BJ (cell line): ENCODE measurements around the gene ZFPL1. TPM values are rescaled to one million over a fixed set of nuclear protein-coding genes. Genes with fewer than 3 reads are reported as not detected.

ENCODE experiments used
- CTCF ChIA-PET: fragments of 350-600 bp; formaldehyde crosslinking; extraction: SDS; loops from one replicate; lab custom pipeline; 2021; ENCODE audit warnings: antibody characterized with exemption, inconsistent platforms; lab: Yijun Ruan, JAX
- POLR2A ChIA-PET: fragments of 300-600 bp; sonication (Branson Sonifier 250); formaldehyde crosslinking; extraction: SDS; loops from one replicate; lab custom pipeline; 2021; ENCODE audit warnings: antibody characterized with exemption; lab: Charles Lee
- DNase-seq: peaks from one replicate; pipeline ENCODE4 v3.0.0-alpha.2; 2011; ENCODE audit warnings: low read depth
- H3K27me3 ChIP-seq: 2 replicates; pipeline ENCODE4 v1.6.0; 2011; ENCODE audit warnings: low read length; ENCODE audit not compliant: control insufficient read depth, insufficient read depth
- H3K36me3 ChIP-seq: 2 replicates; pipeline ENCODE4 v1.5.1; 2011; ENCODE audit warnings: low read length; ENCODE audit not compliant: control insufficient read depth, insufficient read depth
- H3K4me3 ChIP-seq: 2 replicates; pipeline ENCODE4 v1.5.1; 2011; ENCODE audit warnings: low read depth, mild to moderate bottlenecking, control low read depth, low read length
- polyA plus RNA-seq: library from polyadenylated mRNA; depleted of rRNA; stranded (reverse); fragments of >200 nt; gene quantifications from 2 replicates; pipeline ENCODE4 v1.2.3, GENCODE V29; 2011
- TF ChIP-seq, protein P1 (sequence below): IDR thresholded peaks from 2 replicates; pipeline ENCODE4 v1.5.1; 2011; ENCODE audit warnings: low read depth, mild to moderate bottlenecking, control low read depth, inconsistent platforms, low read length, moderate library complexity; ENCODE audit not compliant: insufficient read depth

ZFPL1 gene
- polyA plus RNA-seq, 1 experiment, result 91.8 TPM

DNA sequence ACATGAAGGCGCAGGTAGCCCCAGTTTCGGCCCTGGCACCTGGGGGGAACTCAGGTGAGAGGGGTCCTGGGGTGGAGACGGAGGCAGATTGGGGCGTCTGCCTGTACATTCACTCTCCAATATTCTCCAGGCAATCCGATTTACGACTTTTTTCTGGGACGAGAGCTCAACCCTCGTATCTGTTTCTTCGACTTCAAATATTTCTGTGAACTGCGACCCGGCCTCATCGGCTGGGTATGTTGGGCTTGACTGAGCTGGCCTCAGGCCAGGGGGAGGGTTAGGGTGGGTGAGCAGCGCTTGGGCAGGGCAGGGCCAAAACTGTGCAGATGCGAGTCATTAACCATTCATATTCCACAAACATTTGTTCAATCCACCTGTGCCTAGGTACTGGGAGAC, 29.3 kb downstream of the ZFPL1 start:
- CTCF ChIA-PET, result interaction anchor here (0.6 to 7.2 kb wide), 17 partner anchors 8 to 270 kb away, joined by 3 to 152 read pairs (median 3); partner anchors contain the start of genes ARL2, CDCA5, FAU and MRPL49
- TF ChIP-seq, protein P1, sequence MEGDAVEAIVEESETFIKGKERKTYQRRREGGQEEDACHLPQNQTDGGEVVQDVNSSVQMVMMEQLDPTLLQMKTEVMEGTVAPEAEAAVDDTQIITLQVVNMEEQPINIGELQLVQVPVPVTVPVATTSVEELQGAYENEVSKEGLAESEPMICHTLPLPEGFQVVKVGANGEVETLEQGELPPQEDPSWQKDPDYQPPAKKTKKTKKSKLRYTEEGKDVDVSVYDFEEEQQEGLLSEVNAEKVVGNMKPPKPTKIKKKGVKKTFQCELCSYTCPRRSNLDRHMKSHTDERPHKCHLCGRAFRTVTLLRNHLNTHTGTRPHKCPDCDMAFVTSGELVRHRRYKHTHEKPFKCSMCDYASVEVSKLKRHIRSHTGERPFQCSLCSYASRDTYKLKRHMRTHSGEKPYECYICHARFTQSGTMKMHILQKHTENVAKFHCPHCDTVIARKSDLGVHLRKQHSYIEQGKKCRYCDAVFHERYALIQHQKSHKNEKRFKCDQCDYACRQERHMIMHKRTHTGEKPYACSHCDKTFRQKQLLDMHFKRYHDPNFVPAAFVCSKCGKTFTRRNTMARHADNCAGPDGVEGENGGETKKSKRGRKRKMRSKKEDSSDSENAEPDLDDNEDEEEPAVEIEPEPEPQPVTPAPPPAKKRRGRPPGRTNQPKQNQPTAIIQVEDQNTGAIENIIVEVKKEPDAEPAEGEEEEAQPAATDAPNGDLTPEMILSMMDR, result no peak
- no peak for DNase-seq
- no peaks in the 10 kb centered on the region for H3K27me3 ChIP-seq
- peaks cover 10% of the 10 kb centered on the region; the same call in 1 of the 2 replicates for H3K36me3 ChIP-seq
- POLR2A ChIA-PET, result interaction anchor here (0.5 kb wide), 1 partner anchor 218 kb away, joined by 3 read pairs; no protein-coding TSS in a partner anchor
- no peak overlapping the region for H3K4me3 ChIP-seq

DNA sequence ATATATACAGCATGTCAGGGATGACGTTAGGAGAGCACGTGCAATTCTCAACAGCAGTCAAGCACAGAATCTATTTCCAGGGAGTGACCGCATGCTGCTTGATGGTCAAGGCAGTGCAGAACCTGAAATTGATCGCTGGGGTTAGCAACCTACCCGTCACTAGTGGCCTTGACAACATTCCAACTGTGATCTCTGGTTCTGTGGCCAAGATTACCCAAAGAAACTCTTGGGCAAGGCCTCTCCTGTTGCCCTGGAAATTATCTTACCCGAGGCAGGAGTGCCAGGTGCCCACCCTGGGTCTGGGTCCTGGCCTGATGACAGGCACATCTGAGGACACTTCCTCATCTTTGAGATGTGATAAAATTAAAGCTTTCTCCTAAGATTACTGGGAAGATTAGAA, 29.8 kb downstream of the ZFPL1 start:
- ChIA-PET CTCF (interaction anchor here (1.1 to 7.2 kb wide), 4 partner anchors 8 to 100 kb away, joined by 3 to 152 read pairs (median 12); partner anchors contain the start of genes ARL2, CAPN1, FAU and MRPL49), POLR2A (no interaction called here)
- TF ChIP-seq, protein P1, result no peak
- Histone ChIP-seq H3K4me3 (no peak overlapping the region), H3K36me3 (peaks cover 7% of the 10 kb centered on the region; the same call in 1 of the 2 replicates), H3K27me3 (no peaks in the 10 kb centered on the region)
- DNase-seq, result no peak

DNA sequence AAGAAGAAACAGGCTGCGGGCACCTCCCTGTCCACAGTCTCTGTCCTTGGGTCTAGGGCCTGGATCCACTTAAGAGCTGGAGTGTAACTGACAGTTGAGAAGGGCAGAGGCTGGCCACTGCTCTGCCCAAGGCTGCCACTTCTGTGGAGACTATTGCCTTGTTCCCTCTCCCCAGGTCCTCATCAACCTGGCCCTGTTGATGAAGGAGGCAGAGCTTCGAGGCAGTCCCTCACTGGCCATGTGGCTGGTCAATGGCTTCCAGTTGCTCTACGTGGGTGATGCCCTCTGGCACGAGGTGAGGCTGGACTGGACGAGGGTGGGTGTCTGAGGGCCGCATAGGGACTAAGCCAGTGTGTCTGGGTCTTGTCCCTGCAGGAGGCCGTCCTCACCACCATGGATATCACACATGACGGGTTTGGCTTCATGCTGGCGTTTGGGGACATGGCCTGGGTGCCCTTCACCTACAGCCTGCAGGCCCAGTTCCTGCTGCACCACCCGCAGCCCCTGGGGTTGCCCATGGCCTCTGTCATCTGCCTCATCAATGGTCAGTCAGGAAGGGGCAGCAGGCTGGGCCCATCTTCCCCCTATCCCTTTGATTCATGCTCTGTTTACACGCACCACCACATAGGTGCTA, 30.6 kb downstream of the ZFPL1 start:
- Histone ChIP-seq H3K27me3 (no peaks in the 10 kb centered on the region), H3K36me3 (peaks cover 3% of the 10 kb centered on the region; the same call in 1 of the 2 replicates), H3K4me3 (no peak overlapping the region)
- DNase-seq, result no peak
- POLR2A ChIA-PET, result no interaction called here
- TF ChIP-seq, protein P1, result no peak
- CTCF ChIA-PET, result interaction anchor here (1.1 to 1.4 kb wide), 2 partner anchors 67 to 100 kb away, joined by 3 read pairs; partner anchors contain the start of genes ARL2 and CAPN1

DNA sequence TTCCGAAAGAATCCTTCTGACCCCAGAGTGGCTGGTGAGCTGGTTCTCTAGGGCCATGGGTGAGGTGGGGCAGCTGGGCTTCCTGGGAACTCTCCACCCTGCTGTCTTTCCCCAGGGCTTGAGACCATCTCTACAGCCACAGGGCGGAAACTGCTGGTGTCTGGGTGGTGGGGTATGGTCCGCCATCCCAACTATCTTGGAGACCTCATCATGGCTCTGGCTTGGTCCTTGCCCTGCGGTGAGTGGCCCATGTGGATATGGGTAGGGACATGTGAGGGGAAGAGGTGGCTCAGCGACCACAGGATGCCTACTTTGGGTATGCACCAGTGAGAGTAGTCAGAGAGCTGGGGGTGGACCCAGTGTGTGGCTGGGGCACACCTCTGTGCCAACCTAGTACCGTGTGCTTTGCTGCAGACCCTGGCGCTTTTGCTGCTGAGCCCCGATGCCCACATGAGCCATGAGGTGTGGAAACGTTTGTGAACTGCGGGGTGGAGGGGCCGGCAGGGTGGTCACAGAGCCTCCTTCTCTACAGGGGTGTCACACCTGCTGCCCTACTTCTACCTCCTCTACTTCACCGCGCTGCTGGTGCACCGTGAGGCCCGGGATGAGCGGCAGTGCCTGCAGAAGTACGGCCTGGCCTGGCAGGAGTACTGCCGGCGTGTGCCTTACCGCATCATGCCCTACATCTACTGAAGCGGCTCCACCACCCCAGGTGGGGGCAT, 31.5 kb downstream of the ZFPL1 start:
- DNase-seq, result no peak
- TF ChIP-seq, protein P1, result no peak
- POLR2A ChIA-PET, result interaction anchor here (0.5 kb wide), 1 partner anchor 15 kb away, joined by 5 read pairs; no protein-coding TSS in a partner anchor
- CTCF ChIA-PET, result interaction anchor here (0.9 to 3.2 kb wide), 3 partner anchors 12 to 103 kb away, joined by 3 to 31 read pairs (median 17); partner anchors contain the start of genes ARL2 and CAPN1
- H3K27me3 ChIP-seq, result no peaks in the 10 kb centered on the region
- H3K4me3 ChIP-seq, result no peak overlapping the region
- peaks cover 4% of the 10 kb centered on the region for H3K36me3 ChIP-seq
